Left lung (tissue), 10 donors: ENCODE data around the gene ZNF592. TPM values are rescaled to one million over a fixed set of nuclear protein-coding genes. Genes with fewer than 3 reads are reported as not detected.
A peak's percentile ranks its signal among the peaks of the same experiment; 100 is the strongest.

ENCODE experiments used
- ATAC-seq: fragments of 200-7000 bp; cut with Tn5 transposase; one replicate; pipeline ENCODE4 v1.9.1; 2020; ENCODE audit warnings: moderate library complexity
- DNase-seq, 4 donors: peaks; one replicate each; pipeline ENCODE4 v3.0.0-alpha.2; 2013 to 2020
- H3K27ac ChIP-seq, 2 donors: fragments of 200-600 bp; sonication (generic) in 1 of 2; one replicate each; pipeline versions ENCODE4 v1.5.0 to v1.8.0; 2020 to 2021
- H3K27me3 ChIP-seq, 2 donors: fragments of 200-600 bp; sonication (generic) in 1 of 2; one replicate each; pipeline versions ENCODE4 v1.5.0 to v1.8.0; 2020 to 2021
- H3K36me3 ChIP-seq, 2 donors: fragments of 200-600 bp; sonication (generic) in 1 of 2; one replicate each; pipeline versions ENCODE4 v1.5.0 to v1.8.0; 2020 to 2021
- H3K4me1 ChIP-seq, 2 donors: fragments of 200-600 bp; one replicate each; pipeline ENCODE4 v1.8.0; 2021
- H3K4me3 ChIP-seq, 2 donors: fragments of 200-600 bp; sonication (generic) in 1 of 2; one replicate each; pipeline versions ENCODE4 v1.5.0 to v1.8.0; 2020 to 2021; ENCODE audit warnings: mild to moderate bottlenecking in 1 of 2
- H3K9me3 ChIP-seq, 2 donors: fragments of 200-600 bp; sonication (generic) in 1 of 2; one replicate each; pipeline versions ENCODE4 v1.5.0 to v1.8.0; 2020 to 2021
- intact Hi-C, 2 donors: fragments of 100-400 bp; cut with DNase I; formaldehyde crosslinking; loops; one replicate each; pipeline versions ENCODE4 v1.11.2 to v1.14.2; 2022
- polyA plus RNA-seq, 6 donors: library from polyadenylated mRNA; unstranded; fragments of 120-200 nt; gene quantifications; one replicate each; pipeline ENCODE4 v1.2.1, GENCODE V29; 2013; ENCODE audit not compliant: insufficient read length in 6 of 6
- total RNA-seq, 2 donors: library from RNA; stranded (reverse); fragmentation: NEBNext Ultra II Directional; extraction: Animal tissue kit (Norgen Biotek cat#: 25700); gene quantifications; one replicate each; pipeline ENCODE4 v1.2.1, GENCODE V29; 2021
- TF ChIP-seq, protein P1 (sequence below), 2 donors: fragments of 200-600 bp; sonication (generic) in 1 of 2; IDR thresholded peaks; one replicate each; pipeline versions ENCODE4 v1.5.0 to v1.8.0; 2021; ENCODE audit warnings: antibody characterized with exemption in 2 of 2
- donor health status: DM: no; HTN: yes; CAD: no.
- donor health status: DM: no; HTN: no; CAD: no.

Gene ZNF592
- total and polyA plus RNA-seq, 8 donors, result 22.7 to 32.2 (median 25.2) TPM

DNA sequence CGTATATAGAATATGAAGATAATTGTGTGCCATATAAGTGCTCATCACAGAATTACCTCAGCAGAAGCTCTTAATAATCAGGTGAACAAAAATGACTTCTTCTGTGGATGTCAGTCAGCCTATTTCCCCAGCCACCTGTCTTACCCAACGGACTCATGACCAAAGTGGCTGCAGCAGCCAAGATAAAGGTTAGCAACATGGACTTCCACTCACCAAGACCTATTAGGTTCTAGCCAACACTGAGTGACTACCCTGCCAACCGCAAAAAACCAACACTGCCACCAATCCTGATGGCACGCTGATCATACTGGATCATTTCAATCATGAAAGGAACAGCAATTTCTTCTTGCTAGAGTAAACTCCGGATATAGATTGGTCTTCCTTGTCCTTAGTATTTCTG is 44.6 kb upstream of the ZNF592 start:
- H3K4me3 ChIP-seq, result no peak overlapping the region
- peaks cover 0 to 8% of the 10 kb centered on the region in 2 donors for H3K36me3 ChIP-seq
- H3K4me1 ChIP-seq, result peaks cover 0 to 49% of the 10 kb centered on the region in 2 donors
- TF ChIP-seq, protein P1, sequence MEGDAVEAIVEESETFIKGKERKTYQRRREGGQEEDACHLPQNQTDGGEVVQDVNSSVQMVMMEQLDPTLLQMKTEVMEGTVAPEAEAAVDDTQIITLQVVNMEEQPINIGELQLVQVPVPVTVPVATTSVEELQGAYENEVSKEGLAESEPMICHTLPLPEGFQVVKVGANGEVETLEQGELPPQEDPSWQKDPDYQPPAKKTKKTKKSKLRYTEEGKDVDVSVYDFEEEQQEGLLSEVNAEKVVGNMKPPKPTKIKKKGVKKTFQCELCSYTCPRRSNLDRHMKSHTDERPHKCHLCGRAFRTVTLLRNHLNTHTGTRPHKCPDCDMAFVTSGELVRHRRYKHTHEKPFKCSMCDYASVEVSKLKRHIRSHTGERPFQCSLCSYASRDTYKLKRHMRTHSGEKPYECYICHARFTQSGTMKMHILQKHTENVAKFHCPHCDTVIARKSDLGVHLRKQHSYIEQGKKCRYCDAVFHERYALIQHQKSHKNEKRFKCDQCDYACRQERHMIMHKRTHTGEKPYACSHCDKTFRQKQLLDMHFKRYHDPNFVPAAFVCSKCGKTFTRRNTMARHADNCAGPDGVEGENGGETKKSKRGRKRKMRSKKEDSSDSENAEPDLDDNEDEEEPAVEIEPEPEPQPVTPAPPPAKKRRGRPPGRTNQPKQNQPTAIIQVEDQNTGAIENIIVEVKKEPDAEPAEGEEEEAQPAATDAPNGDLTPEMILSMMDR (IDR thresholded peaks at IDR 0.05), result no peak
- DNase-seq, result no peak
- no peaks in the 10 kb centered on the region for H3K9me3 ChIP-seq
- ATAC-seq, result no peak
- H3K27me3 ChIP-seq, result no peaks in the 10 kb centered on the region
- intact Hi-C loops, result no loop called here
- H3K27ac ChIP-seq, result peak overlapping the region in 1 of 2 donors; percentile 45

DNA sequence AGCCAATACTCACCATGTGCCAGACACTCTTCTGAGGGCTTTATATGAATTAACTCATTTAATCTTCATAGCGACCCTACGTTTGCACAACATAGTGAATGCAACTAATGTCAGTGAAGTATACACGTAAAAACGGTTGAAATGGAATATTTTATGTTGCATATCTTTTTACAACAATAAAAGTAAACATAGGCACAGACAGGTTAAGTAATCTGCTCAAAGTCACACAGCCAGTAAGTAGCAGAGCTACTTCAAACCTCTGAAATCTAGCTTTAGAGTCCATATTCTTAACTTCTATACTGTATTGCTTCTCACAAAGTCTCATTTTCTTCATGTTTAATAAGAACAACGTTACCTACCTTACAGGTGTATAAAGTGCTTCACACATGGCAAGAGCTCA is 34.0 kb upstream of the ZNF592 start:
- Histone ChIP-seq H3K36me3 (peaks cover 0 to 33% of the 10 kb centered on the region in 2 donors), H3K4me1 (peaks cover 7 to 49% of the 10 kb centered on the region in 2 donors), H3K27ac (no peak overlapping the region), H3K9me3 (no peaks in the 10 kb centered on the region), H3K27me3 (no peaks in the 10 kb centered on the region), H3K4me3 (peak overlapping the region in 1 of 2 donors; percentile 89)
- DNase-seq (no peak), ATAC-seq (no peak)
- TF ChIP-seq, protein P1 (IDR thresholded peaks at IDR 0.05), result no peak
- intact Hi-C loops, result no loop called here

DNA sequence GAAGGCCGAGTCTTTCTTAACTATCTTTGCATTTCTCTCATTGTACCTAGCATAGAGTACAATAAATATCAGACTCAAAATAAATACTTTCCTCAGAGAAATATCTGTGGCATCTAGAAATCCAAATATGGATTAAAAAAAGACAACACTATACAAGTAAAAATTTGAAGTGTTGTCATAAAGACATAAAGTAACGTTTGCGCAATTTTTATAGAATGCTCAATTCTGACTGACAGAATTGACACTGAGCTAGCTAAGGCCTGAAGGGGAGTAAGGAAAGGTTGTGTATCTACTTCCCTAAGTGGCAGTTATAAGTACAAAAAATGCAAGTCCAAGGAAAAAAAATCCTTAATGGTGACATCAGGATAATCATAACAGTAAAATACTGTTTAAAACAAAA is 33.6 kb upstream of the ZNF592 start:
- Histone ChIP-seq H3K27ac (peak overlapping the region; percentile 92 to 96), H3K27me3 (no peaks in the 10 kb centered on the region), H3K4me1 (peaks cover 7 to 51% of the 10 kb centered on the region in 2 donors), H3K4me3 (peak overlapping the region; percentile 71 to 89), H3K36me3 (peaks cover 0 to 29% of the 10 kb centered on the region in 2 donors), H3K9me3 (no peaks in the 10 kb centered on the region)
- DNase-seq, result no peak
- ATAC-seq, result no peak
- intact Hi-C loops, result no loop called here
- TF ChIP-seq, protein P1 (IDR thresholded peaks at IDR 0.05), result no peak

DNA sequence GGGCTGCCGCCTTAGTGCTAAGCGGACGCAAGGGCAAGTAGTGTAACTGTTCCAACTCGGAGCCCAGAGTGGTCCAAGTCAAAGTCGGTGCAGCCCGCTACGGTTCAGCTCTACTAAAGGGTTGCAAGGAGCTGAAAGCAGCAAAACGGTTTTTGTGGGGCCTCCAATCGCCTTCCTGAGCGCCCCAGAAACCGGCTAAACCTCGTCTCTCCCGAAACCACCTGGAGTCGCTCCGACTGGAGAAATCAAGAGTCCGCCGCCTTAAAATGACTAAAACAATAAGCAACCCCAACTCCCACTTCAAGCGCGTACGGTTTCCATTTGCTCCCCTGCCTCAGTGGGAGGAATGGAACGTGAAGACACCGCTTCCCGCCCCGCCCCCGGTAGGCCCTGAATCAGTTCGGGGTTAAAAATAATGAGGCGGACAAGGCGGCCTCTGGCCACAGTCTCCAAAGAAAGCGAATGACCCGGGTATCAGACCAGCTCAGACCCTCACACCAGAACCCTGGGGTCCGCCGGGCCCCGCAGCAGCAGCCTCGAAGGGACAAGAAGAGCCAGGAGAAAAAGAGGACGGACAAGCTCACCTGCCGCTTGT is 32.9 kb upstream of the ZNF592 start:
- intact Hi-C loops, result no loop called here
- ATAC-seq, result peak; percentile 14

DNA sequence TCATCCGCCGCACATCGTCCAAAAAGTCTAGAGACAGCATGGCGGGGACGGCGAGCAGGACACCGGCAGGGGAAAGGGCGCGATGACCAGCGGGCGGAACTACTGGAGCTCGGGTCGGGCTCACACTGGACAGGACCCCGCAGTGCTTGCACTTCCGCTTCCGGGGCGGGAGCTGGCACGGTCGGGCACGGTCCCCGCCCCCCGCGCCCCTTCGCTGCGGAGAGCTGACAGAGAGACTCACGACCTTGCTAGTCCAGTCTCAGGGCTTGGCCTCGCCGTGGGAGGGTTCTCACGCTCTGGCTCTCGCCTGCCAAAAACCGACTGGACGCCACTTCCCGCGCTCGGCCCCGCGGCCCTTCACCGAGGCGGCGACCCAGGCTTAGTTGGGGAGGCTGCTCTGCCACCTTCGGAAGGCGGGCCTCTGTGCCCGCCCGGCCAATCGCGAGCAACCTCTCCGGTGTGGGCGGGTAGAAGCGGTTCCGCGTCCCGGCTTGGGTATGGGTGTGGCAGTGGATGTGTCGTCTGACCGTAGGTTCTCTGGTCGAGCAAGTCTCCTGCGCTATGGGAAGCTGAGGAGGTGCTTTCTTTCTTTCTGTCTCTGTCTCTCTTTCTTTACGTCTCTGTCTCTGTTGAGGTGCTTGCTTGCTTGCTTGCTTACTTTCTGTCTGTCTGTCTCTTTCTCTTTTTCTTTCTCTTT is 32.2 kb upstream of the ZNF592 start, which contains the start of gene SEC11A:
TSS of gene SEC11A (minus strand) at position 104 of the 697 bp plus-strand sequence. CDS start at position 40, 64 bp downstream.
- intact Hi-C loops, result no loop called here
- Histone ChIP-seq H3K4me3 (peak within 1 kb of the TSS; percentile 71 to 89), H3K4me1 (peaks cover 7 to 63% of the 10 kb centered on the region in 2 donors), H3K27me3 (no peaks in the 10 kb centered on the region), H3K36me3 (peaks cover 0 to 15% of the 10 kb centered on the region in 2 donors), H3K27ac (peak within 1 kb of the TSS; percentile 92 to 96), H3K9me3 (no peaks in the 10 kb centered on the region)
- peak; percentile 93 to 98 (median 96) for DNase-seq
- TF ChIP-seq, protein P1 (IDR thresholded peaks at IDR 0.05), result peak in 1 of 2 donors; percentile 2
- ATAC-seq, result peak; percentile 98

More for the DNA sequence above, 32.9 kb upstream of the ZNF592 start:
- H3K27me3 ChIP-seq, result no peaks in the 10 kb centered on the region
- H3K27ac ChIP-seq, result peak overlapping the region; percentile 92 to 96
- H3K9me3 ChIP-seq, result no peaks in the 10 kb centered on the region
- peak overlapping the region; percentile 71 to 89 for H3K4me3 ChIP-seq
- H3K4me1 ChIP-seq, result peaks cover 7 to 58% of the 10 kb centered on the region in 2 donors
- DNase-seq, result peak in 3 of 4 donors; percentile 19 to 71 (median 45)
- peaks cover 0 to 22% of the 10 kb centered on the region in 2 donors for H3K36me3 ChIP-seq
- TF ChIP-seq, protein P1 (IDR thresholded peaks at IDR 0.05), result no peak
